Activated naive CD8-positive, alpha-beta T cell treated with anti-CD3 and anti-CD28 coated beads, Interleukin-2, amount 50 U/mL, for 24 hours (primary cell): ENCODE results near the gene PTGER1.

ENCODE experiments used
- ATAC-seq: fragments of 150-1000 bp; cut with Tn5 transposase; one replicate; pipeline ENCODE4 v1.10.0; 2021
- DNase-seq: peaks from one replicate; pipeline ENCODE4 v3.0.0; 2021
- H3K27ac Mint-ChIP-seq: one replicate; pipeline ENCODE4 v1.8.0; 2021; ENCODE audit warnings: mild to moderate bottlenecking, mixed read lengths
- H3K27me3 Mint-ChIP-seq: one replicate; pipeline ENCODE4 v1.8.0; 2021; ENCODE audit warnings: mixed read lengths
- H3K36me3 Mint-ChIP-seq: one replicate; pipeline ENCODE4 v1.8.0; 2021; ENCODE audit warnings: low read depth, mixed read lengths
- H3K4me1 Mint-ChIP-seq: one replicate; pipeline ENCODE4 v1.8.0; 2021; ENCODE audit warnings: mixed read lengths
- H3K4me3 Mint-ChIP-seq: one replicate; pipeline ENCODE4 v1.8.0; 2021; ENCODE audit warnings: mild to moderate bottlenecking, moderate library complexity, mixed read lengths
- H3K9me3 Mint-ChIP-seq: one replicate; pipeline ENCODE4 v1.8.0; 2021; ENCODE audit warnings: mixed read lengths

PTGER1 gene

DNA sequence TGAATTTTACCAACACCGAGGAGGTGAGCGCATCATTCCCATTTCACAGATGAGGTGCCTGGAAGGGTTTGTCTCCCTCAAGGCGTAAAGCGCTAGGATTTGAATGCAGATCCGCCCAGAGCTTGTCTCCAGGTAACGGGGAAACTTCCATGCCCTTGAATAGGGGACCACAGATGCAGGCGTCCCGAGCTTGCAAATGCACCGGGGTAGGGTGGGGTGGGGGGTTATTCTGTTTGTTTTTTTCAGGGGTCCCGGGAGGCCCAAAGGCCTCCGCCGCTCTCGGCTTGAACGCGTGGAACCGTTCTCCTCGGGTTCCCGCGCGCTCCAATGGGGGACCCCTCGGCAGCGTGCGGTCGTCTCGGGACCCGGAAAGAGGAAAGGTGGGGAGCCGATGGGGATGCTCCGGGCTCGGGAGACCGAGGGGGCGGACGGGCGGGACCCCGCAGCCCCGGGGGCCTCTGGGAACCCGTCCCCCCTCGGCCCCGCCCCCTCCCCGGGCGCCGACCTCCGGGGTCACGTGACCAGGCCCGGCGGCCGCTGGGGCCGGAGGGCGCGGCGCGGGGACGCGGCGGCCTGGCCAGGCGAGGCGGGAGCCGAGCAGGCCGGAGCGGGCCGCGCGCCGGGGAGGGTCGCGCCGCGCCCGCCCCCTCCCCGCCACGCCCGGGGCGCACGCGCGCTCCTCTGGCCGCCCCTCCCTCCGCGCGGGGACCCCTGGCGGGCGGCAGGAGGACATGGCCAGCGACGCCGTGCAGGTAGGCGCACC is 42.2 kb downstream of the PTGER1 start, which contains the start of gene PKN1:
PKN1 (plus strand) TSS at position 516 of the 763 bp plus-strand sequence; CDS start at position 732, 216 bp downstream.
- H3K27ac Mint-ChIP-seq: peak within 1 kb of the TSS; percentile 81
- peak; percentile 76 for DNase-seq
- no peak for ATAC-seq
- peaks cover 4% of the 10 kb centered on the region for H3K27me3 Mint-ChIP-seq
- H3K4me3 Mint-ChIP-seq: peak within 1 kb of the TSS; percentile 80
- H3K9me3 Mint-ChIP-seq: no peaks in the 10 kb centered on the region
- peaks cover 36% of the 10 kb centered on the region for H3K4me1 Mint-ChIP-seq
- no peaks in the 10 kb centered on the region for H3K36me3 Mint-ChIP-seq

DNA sequence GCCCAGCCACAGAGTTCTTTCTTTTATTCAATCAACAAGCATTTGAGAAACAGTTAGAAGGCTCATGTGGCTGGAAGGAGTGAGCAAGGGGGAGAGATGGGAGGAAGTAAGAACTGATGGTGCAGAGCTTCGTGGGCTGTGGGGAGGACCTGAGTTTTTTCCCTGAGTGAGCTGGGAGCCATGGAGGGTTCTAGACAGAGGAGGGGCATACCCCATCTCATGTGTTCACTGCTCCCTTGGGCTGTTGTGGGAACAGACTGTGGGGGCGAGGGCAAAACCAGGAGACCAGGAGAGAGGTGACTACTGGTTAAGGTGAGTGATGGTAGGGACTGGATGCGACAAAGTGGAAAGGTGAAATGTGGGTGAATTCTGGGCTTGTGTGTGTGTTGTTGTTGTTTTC is 44.4 kb downstream of the PTGER1 start:
- ATAC-seq: no peak
- H3K4me1 Mint-ChIP-seq: peaks cover 33% of the 10 kb centered on the region

DNA sequence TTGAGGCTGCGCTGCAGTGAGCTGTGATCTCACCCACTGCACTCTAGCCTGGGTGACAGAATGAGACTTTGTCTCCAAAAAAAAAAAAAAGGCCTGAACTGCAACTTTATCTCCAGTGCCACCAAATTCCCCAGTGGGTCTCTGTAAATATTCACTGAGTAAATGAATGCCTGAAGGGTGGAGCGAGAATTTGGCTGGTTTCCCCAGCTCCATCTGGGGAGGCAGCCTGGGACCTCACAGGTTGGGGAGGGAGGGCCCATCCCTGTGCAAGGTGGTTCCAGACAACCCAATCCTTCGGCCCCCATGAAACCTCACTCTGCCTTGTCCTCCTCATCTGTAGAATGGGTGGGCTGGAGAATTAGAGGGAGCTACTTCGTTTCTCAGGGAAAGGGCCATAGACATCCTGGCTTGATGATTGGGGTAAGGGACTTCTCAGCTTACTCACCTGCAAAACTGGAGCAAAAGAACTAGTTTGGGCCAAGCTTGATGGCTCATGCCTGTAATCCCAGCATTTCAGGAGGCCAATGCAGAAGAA is 46.2 kb downstream of the PTGER1 start:
- peaks cover 4% of the 10 kb centered on the region for H3K27me3 Mint-ChIP-seq
- DNase-seq (no peak), ATAC-seq (no peak)
- H3K27ac Mint-ChIP-seq: no peak overlapping the region
- H3K4me3 Mint-ChIP-seq: no peak overlapping the region
- no peaks in the 10 kb centered on the region for H3K36me3 Mint-ChIP-seq
- H3K9me3 Mint-ChIP-seq: no peaks in the 10 kb centered on the region
- H3K4me1 Mint-ChIP-seq: peaks cover 18% of the 10 kb centered on the region

More for the DNA sequence above, 44.4 kb downstream of the PTGER1 start:
- Mint-ChIP-seq H3K4me3 (no peak overlapping the region), H3K36me3 (no peaks in the 10 kb centered on the region), H3K9me3 (no peaks in the 10 kb centered on the region), H3K27me3 (peaks cover 4% of the 10 kb centered on the region), H3K27ac (no peak overlapping the region)
- no peak for DNase-seq

DNA sequence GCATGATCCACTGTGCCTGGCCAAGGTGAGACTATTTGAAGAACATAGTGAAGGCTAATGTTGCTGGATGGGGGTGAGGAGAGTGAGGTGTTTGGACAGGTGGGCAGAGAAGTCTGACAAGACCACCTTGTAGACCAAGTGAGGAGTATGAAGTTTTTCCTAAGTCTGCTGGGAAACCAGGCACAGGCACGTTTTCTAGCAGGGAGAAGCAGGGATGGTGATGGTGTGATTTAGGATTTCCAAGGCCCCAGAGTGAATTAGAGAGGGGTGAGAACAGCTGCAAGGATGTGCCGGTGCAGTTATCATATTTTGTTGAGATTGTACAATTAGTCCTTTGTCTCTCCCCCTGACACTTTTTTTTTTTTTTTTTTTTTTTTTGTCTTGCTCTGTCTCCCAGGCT is 47.7 kb downstream of the PTGER1 start:
- no peak for ATAC-seq
- no peak overlapping the region for H3K27ac Mint-ChIP-seq

DNA sequence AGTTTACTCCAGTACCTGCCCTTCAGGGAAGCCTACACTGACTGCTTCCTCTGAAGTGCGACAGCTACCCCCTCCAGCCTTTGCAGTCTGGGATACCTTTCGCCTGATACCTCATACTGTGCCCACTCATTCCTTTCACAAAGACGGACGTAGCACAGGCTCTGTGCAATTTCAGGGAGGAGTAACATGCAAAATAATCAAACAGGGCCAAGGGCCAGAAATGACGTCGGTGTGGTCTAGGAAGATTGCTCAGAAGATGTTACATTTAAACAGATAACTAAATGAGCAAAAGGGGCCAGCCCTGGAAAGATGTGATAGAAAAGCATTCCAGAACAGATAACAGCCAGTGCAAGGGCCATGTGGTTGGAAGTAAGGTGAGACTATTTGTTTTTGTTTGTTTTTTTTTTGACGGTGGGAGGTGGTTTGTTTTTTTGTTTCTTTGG is 49.4 kb downstream of the PTGER1 start:
- no peak overlapping the region for H3K27ac Mint-ChIP-seq
- no peak overlapping the region for H3K4me3 Mint-ChIP-seq
- no peak for DNase-seq
- peaks cover under 1% of the 10 kb centered on the region for H3K27me3 Mint-ChIP-seq
- ATAC-seq: no peak
- no peaks in the 10 kb centered on the region for H3K9me3 Mint-ChIP-seq
- peaks cover 2% of the 10 kb centered on the region for H3K4me1 Mint-ChIP-seq
- H3K36me3 Mint-ChIP-seq: no peaks in the 10 kb centered on the region

More for the DNA sequence above, 47.7 kb downstream of the PTGER1 start:
- Mint-ChIP-seq H3K36me3 (no peaks in the 10 kb centered on the region), H3K9me3 (no peaks in the 10 kb centered on the region), H3K27me3 (peaks cover 4% of the 10 kb centered on the region), H3K4me1 (peaks cover 13% of the 10 kb centered on the region), H3K4me3 (no peak overlapping the region)
- DNase-seq: no peak
